UCSD-AML1 (cell line): ENCODE measurements around the gene CREB3.

Experiments
- DNase-seq: peaks from one replicate; lab custom pipeline; 2025; ENCODE audit not compliant: unreplicated experiment; lab: John Stamatoyannopoulos, UW

CREB3 gene

GRCh38 chr9:35725362-35725761 is 7.1 kb upstream of the CREB3 start:
- DNase-seq = no peak

- DNase-seq = peak; percentile 73
These were observed 5.5 kb upstream of the CREB3 start for GRCh38 chr9:35726931-35727330.

GRCh38 chr9:35727676-35728040 is 4.8 kb upstream of the CREB3 start:
- peak; percentile 58 for DNase-seq

GRCh38 chr9:35728041-35728971 is 4.2 kb upstream of the CREB3 start:
- DNase-seq = peak; percentile 89

GRCh38 chr9:35729101-35729500 is 3.4 kb upstream of the CREB3 start:
- no peak for DNase-seq

- peak; percentile 62 for DNase-seq
These were observed 2.6 kb upstream of the CREB3 start for GRCh38 chr9:35729700-35730485.

GRCh38 chr9:35730486-35730854 is 2.0 kb upstream of the CREB3 start:
- DNase-seq = no peak

GRCh38 chr9:35731415-35732184 is 866 bp upstream of the CREB3 start:
- DNase-seq = no peak

- peak; percentile 52 for DNase-seq
These were observed 505 bp downstream of the CREB3 start for GRCh38 chr9:35732800-35733541.

GRCh38 chr9:35734096-35734495 is 1.6 kb downstream of the CREB3 start:
- no peak for DNase-seq

- peak; percentile 65 for DNase-seq
These were observed 3.8 kb downstream of the CREB3 start for GRCh38 chr9:35736201-35736633.

GRCh38 chr9:35737143-35737542 is 4.7 kb downstream of the CREB3 start:
- DNase-seq = no peak

GRCh38 chr9:35738186-35738585 is 5.7 kb downstream of the CREB3 start:
- DNase-seq = no peak

- DNase-seq = no peak
These were observed 6.5 kb downstream of the CREB3 start for GRCh38 chr9:35738924-35739323.

GRCh38 chr9:35740243-35740642 is 7.8 kb downstream of the CREB3 start:
- no peak for DNase-seq

- DNase-seq = no peak
These were observed 9.3 kb downstream of the CREB3 start for GRCh38 chr9:35741740-35742139.

- DNase-seq = no peak
These were observed 11.0 kb downstream of the CREB3 start for GRCh38 chr9:35743452-35743851.

- no peak for DNase-seq
These were observed 11.5 kb downstream of the CREB3 start for GRCh38 chr9:35743880-35744518.

- DNase-seq = no peak
These were observed 13.1 kb downstream of the CREB3 start for GRCh38 chr9:35745569-35745968.

GRCh38 chr9:35746583-35746982 is 14.1 kb downstream of the CREB3 start:
- DNase-seq = no peak
